HG03354 (cell line): ENCODE data around the gene RRP36.

Experiments used
- ATAC-seq: cut with Tn5 transposase; IDR thresholded peaks from one replicate; pipeline ENCODE4 v1.9.1; 2021; ENCODE audit warnings: mild to moderate bottlenecking; ENCODE audit not compliant: unreplicated experiment, poor library complexity, severe bottlenecking

Gene RRP36

GRCh38 chr6:43060034-43060754 is 38.8 kb downstream of the RRP36 start:
- no peak for ATAC-seq

DNA sequence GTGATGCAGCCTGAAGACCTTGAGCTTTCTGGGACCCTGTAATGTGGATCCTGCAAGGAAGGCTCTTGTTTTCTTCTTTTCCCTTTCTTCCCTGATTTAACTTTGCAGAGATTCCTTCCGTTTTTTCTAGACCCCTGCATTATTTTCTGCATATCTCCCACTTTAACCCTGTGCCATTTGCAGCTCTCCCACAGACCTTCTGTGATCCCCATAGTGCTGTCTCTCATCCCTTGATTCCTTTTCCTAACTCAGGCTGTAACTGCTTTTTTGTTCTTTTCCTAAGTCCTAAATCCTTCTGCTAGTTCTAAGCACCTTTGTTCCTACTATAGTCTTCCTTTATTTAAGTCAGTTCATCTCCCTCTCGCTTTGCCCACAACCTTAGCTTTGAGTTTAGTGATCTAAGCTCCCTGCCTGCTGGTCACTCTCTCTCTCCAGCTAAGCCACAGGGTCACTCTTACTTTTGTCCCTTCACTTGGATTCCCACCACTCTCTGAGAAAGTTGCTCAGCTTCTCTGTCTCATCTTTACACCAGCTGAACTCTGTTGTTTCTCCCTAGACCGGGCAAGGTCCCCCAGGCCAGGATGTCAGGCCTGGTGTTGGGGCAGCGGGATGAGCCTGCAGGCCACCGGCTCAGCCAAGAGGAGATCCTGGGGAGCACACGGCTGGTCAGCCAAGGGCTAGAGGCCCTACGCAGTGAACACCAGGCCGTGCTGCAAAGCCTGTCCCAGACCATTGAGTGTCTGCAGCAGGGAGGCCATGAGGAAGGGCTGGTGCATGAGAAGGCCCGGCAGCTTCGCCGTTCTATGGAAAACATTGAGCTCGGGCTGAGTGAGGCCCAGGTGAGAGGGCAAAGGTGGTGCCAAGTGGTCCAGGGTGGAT is 39.6 kb downstream of the RRP36 start:
- ATAC-seq, result no peak

DNA sequence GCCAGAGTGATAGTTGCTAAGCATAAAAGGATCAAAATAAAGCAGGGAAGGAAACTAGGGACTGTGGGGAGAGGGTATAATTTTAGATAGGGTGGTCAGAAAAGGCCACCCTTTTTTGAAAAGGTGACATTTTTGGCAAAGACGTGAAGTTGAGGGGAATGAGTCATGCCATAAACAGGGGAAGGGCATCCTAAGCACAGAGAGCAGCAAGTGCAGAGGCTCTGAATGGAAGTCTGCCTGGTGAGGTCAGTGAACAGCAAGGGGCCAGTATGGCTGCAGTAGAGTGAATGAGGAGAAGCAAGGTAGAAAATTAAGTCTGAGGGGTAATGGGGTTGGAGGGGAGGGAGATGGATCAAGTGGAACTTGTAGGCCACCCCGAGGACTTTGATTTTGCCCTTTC is 40.4 kb downstream of the RRP36 start:
- ATAC-seq, result no peak

GRCh38 chr6:43062818-43063217 is 41.4 kb downstream of the RRP36 start:
- ATAC-seq, result no peak

- no peak for ATAC-seq
These were observed 48.7 kb downstream of the RRP36 start for GRCh38 chr6:43070028-43070632.

GRCh38 chr6:43074847-43075669 is 53.6 kb downstream of the RRP36 start:
- no peak for ATAC-seq

DNA sequence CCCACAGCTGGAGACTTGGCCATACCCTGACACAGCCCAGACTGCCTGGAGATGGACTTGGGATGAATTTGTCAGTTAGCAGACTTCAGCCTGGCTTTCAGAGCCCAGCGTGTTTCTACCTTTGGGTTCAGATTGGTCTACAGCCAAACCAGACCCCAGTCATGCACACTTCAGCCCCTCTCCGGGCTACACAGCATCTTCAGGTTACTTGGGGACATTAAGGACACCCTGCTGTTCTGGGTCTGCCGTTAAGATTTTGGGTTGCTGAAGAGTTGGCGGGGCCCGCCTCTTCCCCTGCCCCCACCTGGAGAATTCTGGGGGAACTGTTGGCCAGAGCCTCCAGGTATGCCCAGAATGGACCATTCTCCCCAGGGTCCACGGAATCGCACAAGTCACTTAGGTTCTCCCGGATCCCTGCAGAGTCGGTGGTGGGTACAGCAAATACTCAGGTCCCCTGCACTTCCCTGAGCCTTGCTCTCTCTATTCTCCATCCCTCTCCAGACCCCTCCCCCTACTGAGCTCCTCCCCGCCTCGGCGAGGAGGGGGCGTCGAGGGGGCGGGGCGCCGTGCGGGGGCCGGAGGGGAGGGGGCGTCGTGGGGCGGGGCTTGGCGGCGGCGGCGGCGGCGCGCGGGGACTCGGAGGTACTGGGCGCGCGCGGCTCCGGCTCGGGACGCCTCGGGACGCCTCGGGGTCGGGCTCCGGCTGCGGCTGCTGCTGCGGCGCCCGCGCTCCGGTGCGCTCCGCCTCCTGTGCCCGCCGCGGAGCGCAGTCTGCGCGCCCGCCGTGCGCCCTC is 54.4 kb downstream of the RRP36 start, which contains the start of gene PTK7:
TSS of gene PTK7 (plus strand) at position 645 of the 794 bp plus-strand sequence. CDS start 175 bp downstream, outside the sequence.
- no peak for ATAC-seq

DNA sequence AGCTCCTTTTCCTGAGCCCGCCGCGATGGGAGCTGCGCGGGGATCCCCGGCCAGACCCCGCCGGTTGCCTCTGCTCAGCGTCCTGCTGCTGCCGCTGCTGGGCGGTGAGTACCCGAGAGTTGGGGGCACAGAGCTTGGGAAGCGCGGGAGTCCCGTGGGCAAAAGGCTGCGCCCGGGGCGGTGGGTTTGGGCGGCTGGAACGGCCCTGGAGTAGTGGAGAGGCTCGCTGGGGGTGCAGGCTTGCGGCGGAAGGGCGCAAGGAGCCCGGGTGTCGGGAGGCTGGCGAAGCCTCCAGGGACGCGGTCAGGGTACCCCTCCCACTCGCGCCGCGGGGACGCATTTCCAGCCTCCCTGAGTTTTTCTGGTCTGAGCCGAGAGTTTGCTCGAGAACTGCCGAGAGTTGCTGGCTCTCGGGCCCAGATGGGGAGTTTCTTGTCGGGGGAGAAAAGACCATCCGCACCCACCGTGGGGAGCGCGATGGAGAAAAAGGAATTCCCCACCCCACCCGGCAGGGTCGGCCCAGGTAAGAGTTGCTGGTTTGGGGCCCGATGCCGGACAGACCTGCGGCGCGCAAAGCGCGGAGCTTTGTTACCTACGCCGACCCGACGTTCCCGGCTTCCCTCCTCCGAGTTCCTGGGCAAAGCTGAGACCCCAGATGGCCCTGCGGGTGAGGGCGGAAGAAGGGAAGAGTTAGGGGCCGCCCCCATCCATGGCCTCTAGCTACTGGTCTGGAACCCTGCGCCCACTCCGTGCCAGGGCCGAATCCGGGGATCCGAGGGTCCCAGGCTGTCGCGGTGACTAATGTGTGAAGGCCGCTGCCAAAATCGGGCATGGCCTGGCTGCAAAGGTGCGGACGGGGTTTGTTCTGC is 55.3 kb downstream of the RRP36 start:
- no peak for ATAC-seq

- ATAC-seq, result no peak
These were observed 55.9 kb downstream of the RRP36 start for GRCh38 chr6:43077333-43077809.

GRCh38 chr6:43077981-43078511 is 56.6 kb downstream of the RRP36 start:
- ATAC-seq, result no peak

DNA sequence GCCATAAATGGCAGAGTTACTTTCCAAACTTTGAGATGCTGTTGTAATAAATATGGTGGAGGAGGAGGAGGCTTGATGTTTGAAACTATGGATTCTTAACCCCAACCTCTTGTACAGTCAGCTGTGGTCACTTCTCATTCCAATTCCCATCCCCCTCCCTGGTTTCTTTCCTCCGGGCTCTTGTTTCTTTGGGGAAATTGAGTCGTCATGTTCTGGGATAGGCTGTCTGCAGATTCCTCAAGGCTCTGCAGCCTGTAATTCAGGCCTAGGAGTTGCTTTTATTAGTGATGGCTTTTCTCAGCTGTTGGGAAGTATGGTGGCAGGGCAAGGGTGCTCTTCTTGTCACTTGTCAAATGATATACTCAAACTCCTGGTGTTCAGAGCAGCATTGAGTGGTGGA is 57.3 kb downstream of the RRP36 start:
- no peak for ATAC-seq
